Right ventricle myocardium inferior (tissue), 1 donor: Measurements from ENCODE around the gene SEC16B. TPM values are rescaled to one million over a fixed set of nuclear protein-coding genes. Genes with fewer than 3 reads are reported as not detected.

Source experiments
- ATAC-seq: fragments of 200-7000 bp; cut with Tn5 transposase; one replicate; pipeline ENCODE4 v1.9.1; 2020; ENCODE audit warnings: mild to moderate bottlenecking, moderate library complexity
- DNase-seq: peaks from one replicate; pipeline ENCODE4 v3.0.0; 2021; ENCODE audit errors: missing footprints
- intact Hi-C: fragments of 100-400 bp; cut with DNase I; formaldehyde crosslinking; loops from one replicate; pipeline ENCODE4 v1.11.0; 2022
- total RNA-seq: library from RNA; stranded (reverse); fragmentation: NEBNext Ultra II Directional; extraction: Animal tissue kit (Norgen Biotek cat#: 25700); gene quantifications from one replicate; pipeline ENCODE4 v1.2.1, GENCODE V29; 2021
- donor health status: DM: no; HTN: yes; CAD: no; lungs with severe emphysema.

Gene SEC16B
- total RNA-seq, 1 donor from 2014 or later = 1.5 TPM

- intact Hi-C loops = loop anchor here (5.0 to 10.0 kb wide), 2 partner anchors 694 to 1046 kb away; no protein-coding TSS in a partner anchor
- ATAC-seq (peak; percentile 64), DNase-seq (no peak)
Measured at GRCh38 chr1:177948336-177948972, 21.4 kb downstream of the SEC16B start.

GRCh38 chr1:177947623-177948022 is 22.2 kb downstream of the SEC16B start:
- ATAC-seq (no peak), DNase-seq (no peak)
- intact Hi-C loops = loop anchor here (5.0 to 10.0 kb wide), 2 partner anchors 693 to 1045 kb away; no protein-coding TSS in a partner anchor

- no peak for DNase-seq
- intact Hi-C loops = loop anchor here (5.0 to 10.0 kb wide), 2 partner anchors 691 to 1044 kb away; no protein-coding TSS in a partner anchor
- ATAC-seq = peak; percentile 35
Measured at GRCh38 chr1:177945943-177946650, 23.8 kb downstream of the SEC16B start.

GRCh38 chr1:177944016-177944949 is 25.6 kb downstream of the SEC16B start:
- no peak for DNase-seq
- intact Hi-C loops = loop anchor here (10.0 kb wide), 1 partner anchor 689 kb away; no protein-coding TSS in a partner anchor
- ATAC-seq = no peak

- no peak for DNase-seq
- no peak for ATAC-seq
- intact Hi-C loops = loop anchor here (10.0 kb wide), 1 partner anchor 687 kb away; no protein-coding TSS in a partner anchor
Measured at GRCh38 chr1:177941976-177942375, 27.9 kb downstream of the SEC16B start.

- intact Hi-C loops = loop anchor here (10.0 kb wide), 1 partner anchor 686 kb away; no protein-coding TSS in a partner anchor
- ATAC-seq = no peak
- no peak for DNase-seq
Measured at GRCh38 chr1:177940682-177941081, 29.2 kb downstream of the SEC16B start.

- ATAC-seq = no peak
- no peak for DNase-seq
- intact Hi-C loops = loop anchor here (5.0 kb wide), 1 partner anchor 1041 kb away; no protein-coding TSS in a partner anchor
Measured at GRCh38 chr1:177937931-177938330, 31.9 kb downstream of the SEC16B start.

GRCh38 chr1:177937174-177937770 is 32.6 kb downstream of the SEC16B start:
- intact Hi-C loops = loop anchor here (5.0 kb wide), 1 partner anchor 1040 kb away; no protein-coding TSS in a partner anchor
- ATAC-seq (no peak), DNase-seq (no peak)

GRCh38 chr1:177935638-177936415 is 34.0 kb downstream of the SEC16B start:
- intact Hi-C loops = loop anchor here (5.0 kb wide), 1 partner anchor 1039 kb away; no protein-coding TSS in a partner anchor
- DNase-seq (no peak), ATAC-seq (no peak)

- intact Hi-C loops = loop anchor here (5.0 kb wide), 1 partner anchor 1038 kb away; no protein-coding TSS in a partner anchor
- ATAC-seq (peak; percentile 93), DNase-seq (no peak)
Measured at GRCh38 chr1:177934927-177935326, 34.9 kb downstream of the SEC16B start.

GRCh38 chr1:177934461-177934860 is 35.4 kb downstream of the SEC16B start:
- DNase-seq (no peak), ATAC-seq (no peak)
- intact Hi-C loops = no loop called here

- no peak for ATAC-seq
- DNase-seq = no peak
- intact Hi-C loops = no loop called here
Measured at GRCh38 chr1:177933881-177934280, 36.0 kb downstream of the SEC16B start.

- intact Hi-C loops = no loop called here
- ATAC-seq (no peak), DNase-seq (no peak)
Measured at GRCh38 chr1:177932123-177932522, 37.7 kb downstream of the SEC16B start.

GRCh38 chr1:177928952-177929351 is 40.9 kb downstream of the SEC16B start:
- no peak for DNase-seq
- intact Hi-C loops = loop anchor here (10.0 kb wide), 1 partner anchor 74 kb away; no protein-coding TSS in a partner anchor
- no peak for ATAC-seq

GRCh38 chr1:177928194-177928593 is 41.7 kb downstream of the SEC16B start:
- DNase-seq = no peak
- ATAC-seq = no peak

GRCh38 chr1:177927021-177927596 is 42.7 kb downstream of the SEC16B start:
- intact Hi-C loops = loop anchor here (10.0 kb wide), 1 partner anchor 72 kb away; no protein-coding TSS in a partner anchor
- no peak for DNase-seq
- no peak for ATAC-seq

More at GRCh38 chr1:177928194-177928593, 41.7 kb downstream of the SEC16B start:
- intact Hi-C loops = loop anchor here (10.0 kb wide), 1 partner anchor 73 kb away; no protein-coding TSS in a partner anchor

- ATAC-seq (no peak), DNase-seq (no peak)
- intact Hi-C loops = loop anchor here (10.0 kb wide), 1 partner anchor 71 kb away; no protein-coding TSS in a partner anchor
Measured at GRCh38 chr1:177926201-177926600, 43.7 kb downstream of the SEC16B start.
